Liver (tissue), 9 donors: ENCODE measurements around the gene EDA. TPM values are rescaled to one million over a fixed set of nuclear protein-coding genes. Genes with fewer than 3 reads are reported as not detected.

Experiments used
- DNase-seq: peaks from one replicate; pipeline ENCODE4 v3.0.0-alpha.2; 2017; ENCODE audit warnings: low spot score
- H3K27ac ChIP-seq, 2 donors: one replicate each; pipeline ENCODE4 v1.7.0; 2013; ENCODE audit warnings: inconsistent platforms in 2 of 2, low read length in 2 of 2, control low read depth in 1 of 2, low read depth in 1 of 2, mild to moderate bottlenecking in 1 of 2
- H3K27me3 ChIP-seq, 4 donors: one replicate each; pipeline versions ENCODE4 v1.6.1 to v1.7.0; 2013; ENCODE audit warnings: low read length in 3 of 4, inconsistent platforms in 1 of 4, mild to moderate bottlenecking in 1 of 4, moderate library complexity in 1 of 4; ENCODE audit not compliant: control insufficient read depth in 4 of 4, insufficient read depth in 4 of 4
- H3K36me3 ChIP-seq, 4 donors: one replicate each; pipeline versions ENCODE4 v1.6.1 to v1.7.0; 2013; ENCODE audit warnings: low read length in 3 of 4, mild to moderate bottlenecking in 3 of 4, low read depth in 1 of 4, moderate library complexity in 1 of 4; ENCODE audit not compliant: control insufficient read depth in 4 of 4, insufficient read depth in 3 of 4
- H3K4me1 ChIP-seq, 4 donors: one replicate each; pipeline versions ENCODE4 v1.6.1 to v1.7.0; 2013; ENCODE audit warnings: low read length in 3 of 4, mild to moderate bottlenecking in 3 of 4, moderate library complexity in 1 of 4; ENCODE audit not compliant: control insufficient read depth in 4 of 4, insufficient read depth in 4 of 4
- H3K4me3 ChIP-seq, 3 donors: one replicate each; pipeline versions ENCODE4 v1.6.1 to v1.7.0; 2013; ENCODE audit warnings: low read length in 3 of 3, control low read depth in 1 of 3, low read depth in 1 of 3, mild to moderate bottlenecking in 1 of 3
- H3K9ac ChIP-seq, 2 donors: one replicate each; pipeline ENCODE4 v1.7.0; 2013; ENCODE audit warnings: low read length in 2 of 2, mild to moderate bottlenecking in 2 of 2, moderate library complexity in 2 of 2, control low read depth in 1 of 2, low read depth in 1 of 2
- H3K9me3 ChIP-seq, 4 donors: one replicate each; pipeline versions ENCODE4 v1.6.1 to v1.7.0; 2013; ENCODE audit warnings: low read length in 3 of 4; ENCODE audit not compliant: control insufficient read depth in 4 of 4
- CTCF ChIP-seq: fragments of 150-350 bp; IDR thresholded peaks from 2 replicates; pipeline ENCODE4 v1.5.1; 2017; ENCODE audit warnings: improper control_type of control experiment, low read depth, low read length; ENCODE audit not compliant: missing input control
- EGR1 ChIP-seq, 2 donors: IDR thresholded peaks; 2 replicates each; pipeline ENCODE4 v1.6.1; 2016 to 2018; ENCODE audit warnings: antibody characterized with exemption in 2 of 2, low read depth in 2 of 2
- FOXA1 ChIP-seq: IDR thresholded peaks from 2 replicates; pipeline ENCODE4 v1.6.1; 2016; ENCODE audit warnings: antibody characterized with exemption
- FOXA2 ChIP-seq: IDR thresholded peaks from 2 replicates; pipeline ENCODE4 v1.6.1; 2016; ENCODE audit warnings: antibody characterized with exemption
- RXRA ChIP-seq, 2 donors: IDR thresholded peaks; 2 replicates each; pipeline ENCODE4 v1.6.1; 2017 to 2018; ENCODE audit warnings: antibody characterized with exemption in 2 of 2, mild to moderate bottlenecking in 1 of 2
- YY1 ChIP-seq: IDR thresholded peaks from 2 replicates; pipeline ENCODE4 v1.6.1; 2016; ENCODE audit warnings: antibody characterized with exemption, mild to moderate bottlenecking
- WGBS: extraction: QIAGEN DNeasy Blood & Tissue Kit; methylation state at CpG from one replicate; pipeline ENCODE4 v1.1.7; 2013; 5-methylcytosine and 5-hydroxymethylcytosine counted together
- polyA plus RNA-seq, 2 donors: library from polyadenylated mRNA; stranded (reverse) in 1 of 2; unstranded in 1 of 2; fragments of 200-250 nt in 1 of 2; fragments of >200 nt in 1 of 2; fragmentation: Nextera tagmentation in 1 of 2; extraction: Ambion mirVana in 1 of 2; gene quantifications; one replicate each; pipeline versions ENCODE4 v1.2.1 to v1.2.3, GENCODE V29; 2013 to 2015
- total RNA-seq, 2 donors: library from RNA; depleted of rRNA; stranded (reverse); fragments of >200 nt; gene quantifications; one replicate each; pipeline ENCODE4 v1.2.3, GENCODE V29; 2014
- TF ChIP-seq, protein P1 (sequence below): IDR thresholded peaks from 2 replicates; pipeline ENCODE4 v1.6.1; 2016; ENCODE audit warnings: antibody characterized with exemption
- TF ChIP-seq, protein P2 (sequence below): IDR thresholded peaks from 2 replicates; pipeline ENCODE4 v1.6.1; 2016; ENCODE audit warnings: antibody characterized with exemption
- TF ChIP-seq, protein P3 (sequence below): IDR thresholded peaks from 2 replicates; pipeline ENCODE4 v1.6.1; 2016; ENCODE audit warnings: antibody characterized with exemption
- donor health status: healthy.
- donor health status: healthy.
- donor health status: healthy.
- donor health status: healthy.
- donor health status: healthy.

Gene EDA
- total and polyA plus RNA-seq, 4 donors: 0.39 to 2.6 (median 1.5) TPM

DNA sequence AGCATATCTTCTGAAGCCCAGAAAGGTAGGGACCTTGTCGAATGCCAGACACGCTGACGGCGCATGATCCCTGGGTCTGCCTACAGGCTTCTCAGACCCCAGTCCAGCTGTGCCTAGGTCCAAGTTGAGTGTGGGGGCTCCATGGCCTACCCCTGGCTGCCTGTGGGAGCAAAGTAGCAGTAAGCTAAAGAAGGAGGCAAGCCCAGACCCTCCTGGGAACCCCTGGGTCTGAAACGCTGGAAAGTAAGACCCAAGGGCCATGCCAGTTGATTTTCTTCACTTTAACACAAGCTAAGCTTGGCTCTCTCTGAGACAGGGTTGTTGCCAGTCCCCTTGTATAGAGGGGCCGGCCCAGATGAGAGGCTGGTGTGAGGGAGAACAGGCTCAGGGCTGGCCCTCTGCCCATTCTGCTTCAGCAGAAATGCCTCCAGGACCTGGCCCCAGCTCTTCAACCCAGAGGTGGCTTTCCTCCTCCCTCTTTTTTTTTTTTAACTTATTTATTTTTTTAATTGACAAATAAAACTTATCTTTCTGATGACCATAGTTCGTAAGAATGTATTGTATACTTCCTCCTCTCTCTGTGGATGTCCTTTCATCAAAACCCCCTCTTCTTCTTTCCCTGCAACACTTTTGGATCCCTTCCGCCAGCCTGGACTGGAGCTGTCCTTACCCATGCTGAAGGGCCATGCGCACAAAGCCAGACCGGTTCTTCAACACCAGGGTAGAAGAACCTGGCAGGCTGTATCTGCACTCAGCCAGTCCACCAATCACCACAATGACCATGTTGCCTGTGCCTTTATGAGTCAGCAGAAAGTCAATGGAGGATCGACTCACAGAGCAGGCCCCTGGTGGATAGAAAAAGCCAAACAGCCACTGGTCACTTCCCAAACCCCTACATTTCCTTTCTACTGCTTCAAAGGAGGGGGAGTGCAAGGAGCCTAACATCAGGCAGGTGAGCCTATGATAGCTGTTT, 426.8 kb downstream of the EDA start (continued):
- TF ChIP-seq, protein P1, sequence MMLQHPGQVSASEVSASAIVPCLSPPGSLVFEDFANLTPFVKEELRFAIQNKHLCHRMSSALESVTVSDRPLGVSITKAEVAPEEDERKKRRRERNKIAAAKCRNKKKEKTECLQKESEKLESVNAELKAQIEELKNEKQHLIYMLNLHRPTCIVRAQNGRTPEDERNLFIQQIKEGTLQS: no peak

- Histone ChIP-seq H3K27me3 (no peaks in the 10 kb centered on the region), H3K9ac (no peak overlapping the region), H3K4me1 (peaks cover 0 to 3% (median 3%) of the 10 kb centered on the region in 4 donors), H3K36me3 (no peaks in the 10 kb centered on the region), H3K27ac (no peak overlapping the region), H3K4me3 (no peak overlapping the region), H3K9me3 (no peaks in the 10 kb centered on the region)
- 92% methylated on average over 9 of the region's 9 CpGs for WGBS
- TF ChIP-seq FOXA1: no peak
- TF ChIP-seq FOXA2: no peak
- TF ChIP-seq, protein P2, sequence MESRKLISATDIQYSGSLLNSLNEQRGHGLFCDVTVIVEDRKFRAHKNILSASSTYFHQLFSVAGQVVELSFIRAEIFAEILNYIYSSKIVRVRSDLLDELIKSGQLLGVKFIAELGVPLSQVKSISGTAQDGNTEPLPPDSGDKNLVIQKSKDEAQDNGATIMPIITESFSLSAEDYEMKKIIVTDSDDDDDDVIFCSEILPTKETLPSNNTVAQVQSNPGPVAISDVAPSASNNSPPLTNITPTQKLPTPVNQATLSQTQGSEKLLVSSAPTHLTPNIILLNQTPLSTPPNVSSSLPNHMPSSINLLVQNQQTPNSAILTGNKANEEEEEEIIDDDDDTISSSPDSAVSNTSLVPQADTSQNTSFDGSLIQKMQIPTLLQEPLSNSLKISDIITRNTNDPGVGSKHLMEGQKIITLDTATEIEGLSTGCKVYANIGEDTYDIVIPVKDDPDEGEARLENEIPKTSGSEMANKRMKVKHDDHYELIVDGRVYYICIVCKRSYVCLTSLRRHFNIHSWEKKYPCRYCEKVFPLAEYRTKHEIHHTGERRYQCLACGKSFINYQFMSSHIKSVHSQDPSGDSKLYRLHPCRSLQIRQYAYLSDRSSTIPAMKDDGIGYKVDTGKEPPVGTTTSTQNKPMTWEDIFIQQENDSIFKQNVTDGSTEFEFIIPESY: no peak
- no peak for DNase-seq
Observed at GRCh38 chrX:70043685-70044084, 427.8 kb downstream of the EDA start.

DNA sequence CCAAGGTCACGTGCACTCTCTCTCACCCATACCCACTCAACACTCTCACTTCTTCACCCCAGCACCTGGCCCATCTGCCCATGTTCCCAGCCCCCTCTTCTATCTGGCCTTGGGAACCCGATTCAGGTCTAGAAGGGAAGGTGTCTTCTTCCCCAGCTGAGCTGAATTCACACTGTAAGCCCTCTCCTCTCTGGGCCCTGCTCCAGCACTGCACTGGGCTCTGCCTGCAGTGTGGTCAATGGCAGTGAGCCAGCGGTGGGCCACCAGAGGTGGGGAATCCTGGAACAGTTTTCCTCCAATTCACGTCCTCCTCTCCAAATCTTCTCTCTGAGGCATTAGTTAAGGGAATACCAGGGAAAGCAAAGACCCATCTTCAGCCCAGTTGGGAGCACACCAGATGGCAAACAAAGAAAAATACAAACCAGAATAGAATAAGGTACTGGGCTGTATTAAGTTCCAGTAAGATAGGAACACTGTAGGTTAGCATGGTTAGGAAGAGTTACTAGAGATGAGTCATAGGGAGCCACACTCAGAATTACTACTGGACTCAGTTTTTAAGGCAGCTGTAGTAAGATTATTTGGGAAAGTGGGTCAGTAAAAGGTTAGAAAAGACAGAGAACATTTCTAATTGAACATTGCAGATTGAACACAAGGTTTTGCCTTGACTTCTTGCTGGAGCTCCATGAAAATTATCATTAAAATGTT, 428.8 kb downstream of the EDA start:
- Histone ChIP-seq H3K27ac (no peak overlapping the region), H3K9me3 (no peaks in the 10 kb centered on the region), H3K36me3 (no peaks in the 10 kb centered on the region), H3K27me3 (no peaks in the 10 kb centered on the region), H3K4me1 (peaks cover 0 to 2% (median 0%) of the 10 kb centered on the region in 4 donors), H3K9ac (no peak overlapping the region), H3K4me3 (no peak overlapping the region)
- DNase-seq: no peak
- 86% methylated on average over 4 of the region's 4 CpGs for WGBS
- TF ChIP-seq, protein P3, sequence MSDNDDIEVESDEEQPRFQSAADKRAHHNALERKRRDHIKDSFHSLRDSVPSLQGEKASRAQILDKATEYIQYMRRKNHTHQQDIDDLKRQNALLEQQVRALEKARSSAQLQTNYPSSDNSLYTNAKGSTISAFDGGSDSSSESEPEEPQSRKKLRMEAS: no peak
- no peak for TF ChIP-seq YY1
- no peak for TF ChIP-seq FOXA1
- no peak for TF ChIP-seq EGR1 (IDR thresholded peaks at IDR 0.05; ENCODE audit: low read depth in 2 of 2)
- TF ChIP-seq CTCF: no peak
- TF ChIP-seq RXRA (IDR thresholded peaks at IDR 0.05): no peak
